Astrocyte (in vitro differentiated cells and primary cell): ENCODE measurements around the gene TSPAN17. TPM values are rescaled to one million over a fixed set of nuclear protein-coding genes. Genes with fewer than 3 reads are reported as not detected.

Experiments used
- DNase-seq: peaks from one replicate; pipeline ENCODE4 v3.0.0-alpha.2; 2010; ENCODE audit warnings: low read depth
- FAIRE-seq: peaks from 2 replicates; lab custom pipeline; 2011; peaks lifted over from hg19 to GRCh38; lab: Jason Lieb, UNC
- H2AFZ ChIP-seq: 2 replicates; pipeline ENCODE4 v1.6.0; 2012; ENCODE audit warnings: low read depth, low read length, inconsistent platforms
- H3K27ac ChIP-seq: 2 replicates; pipeline ENCODE4 v1.5.1; 2011; ENCODE audit warnings: low read depth, low read length, inconsistent platforms
- H3K27me3 ChIP-seq: 2 replicates; pipeline ENCODE4 v1.6.0; 2011; ENCODE audit warnings: low read length, inconsistent platforms; ENCODE audit not compliant: insufficient read depth
- H3K36me3 ChIP-seq: 2 replicates; pipeline ENCODE4 v1.5.1; 2011; ENCODE audit warnings: low read length, inconsistent platforms; ENCODE audit not compliant: insufficient read depth
- H3K4me1 ChIP-seq: 2 replicates; pipeline ENCODE4 v1.5.1; 2011; ENCODE audit warnings: low read length, inconsistent platforms; ENCODE audit not compliant: insufficient read depth
- H3K4me2 ChIP-seq: 2 replicates; pipeline ENCODE4 v1.6.0; 2012; ENCODE audit warnings: low read length, inconsistent platforms
- H3K4me3 ChIP-seq: 2 replicates; pipeline ENCODE4 v1.5.1; 2011; ENCODE audit warnings: low read depth, mild to moderate bottlenecking, low read length, inconsistent platforms; ENCODE audit not compliant: insufficient read depth
- H3K79me2 ChIP-seq: 2 replicates; pipeline ENCODE4 v1.6.0; 2012; ENCODE audit warnings: mild to moderate bottlenecking, low read length, inconsistent platforms; ENCODE audit not compliant: insufficient read depth
- H3K9ac ChIP-seq: 2 replicates; pipeline ENCODE4 v1.6.0; 2012; ENCODE audit warnings: mild to moderate bottlenecking, low read length, inconsistent platforms
- H3K9me3 ChIP-seq: 2 replicates; pipeline ENCODE4 v1.5.1; 2012; ENCODE audit warnings: low read depth, mild to moderate bottlenecking, low read length, inconsistent platforms; ENCODE audit not compliant: insufficient read depth
- H4K20me1 ChIP-seq: 2 replicates; pipeline ENCODE4 v1.6.0; 2012; ENCODE audit warnings: low read length, inconsistent platforms; ENCODE audit not compliant: insufficient read depth
- H3K27ac Mint-ChIP-seq: one replicate; pipeline ENCODE4 v1.8.0; 2021; ENCODE audit warnings: mild to moderate bottlenecking, mixed read lengths; ENCODE audit not compliant: unreplicated experiment
- H3K27me3 Mint-ChIP-seq: one replicate; pipeline ENCODE4 v1.8.0; 2021; ENCODE audit warnings: low read depth, mixed read lengths; ENCODE audit not compliant: unreplicated experiment
- H3K36me3 Mint-ChIP-seq: one replicate; pipeline ENCODE4 v1.8.0; 2021; ENCODE audit warnings: low read depth, mixed read lengths; ENCODE audit not compliant: unreplicated experiment
- H3K4me1 Mint-ChIP-seq: one replicate; pipeline ENCODE4 v1.8.0; 2021; ENCODE audit warnings: low read depth, mixed read lengths; ENCODE audit not compliant: unreplicated experiment
- H3K4me3 Mint-ChIP-seq: one replicate; pipeline ENCODE4 v1.8.0; 2021; ENCODE audit warnings: mild to moderate bottlenecking, moderate library complexity, mixed read lengths; ENCODE audit not compliant: unreplicated experiment
- H3K9me3 Mint-ChIP-seq: one replicate; pipeline ENCODE4 v1.8.0; 2021; ENCODE audit warnings: mild to moderate bottlenecking, mixed read lengths; ENCODE audit not compliant: unreplicated experiment
- EZH2 ChIP-seq: IDR thresholded peaks from 2 replicates; pipeline ENCODE4 v1.6.1; 2012; ENCODE audit warnings: mild to moderate bottlenecking, low read length, inconsistent platforms; ENCODE audit not compliant: insufficient read depth
- total RNA-seq: library from RNA; stranded (reverse); gene quantifications from 2 replicates; pipeline ENCODE4 v1.2.1, GENCODE V29; 2021
- TF ChIP-seq, protein P1 (sequence below): IDR thresholded peaks from 2 replicates; pipeline ENCODE4 v1.5.1; 2011; ENCODE audit warnings: low read depth, mild to moderate bottlenecking, inconsistent platforms, low read length, moderate library complexity; ENCODE audit not compliant: insufficient read depth

Gene TSPAN17
- total RNA-seq, 1 donor from 2014 or later: 56.5 TPM

DNA sequence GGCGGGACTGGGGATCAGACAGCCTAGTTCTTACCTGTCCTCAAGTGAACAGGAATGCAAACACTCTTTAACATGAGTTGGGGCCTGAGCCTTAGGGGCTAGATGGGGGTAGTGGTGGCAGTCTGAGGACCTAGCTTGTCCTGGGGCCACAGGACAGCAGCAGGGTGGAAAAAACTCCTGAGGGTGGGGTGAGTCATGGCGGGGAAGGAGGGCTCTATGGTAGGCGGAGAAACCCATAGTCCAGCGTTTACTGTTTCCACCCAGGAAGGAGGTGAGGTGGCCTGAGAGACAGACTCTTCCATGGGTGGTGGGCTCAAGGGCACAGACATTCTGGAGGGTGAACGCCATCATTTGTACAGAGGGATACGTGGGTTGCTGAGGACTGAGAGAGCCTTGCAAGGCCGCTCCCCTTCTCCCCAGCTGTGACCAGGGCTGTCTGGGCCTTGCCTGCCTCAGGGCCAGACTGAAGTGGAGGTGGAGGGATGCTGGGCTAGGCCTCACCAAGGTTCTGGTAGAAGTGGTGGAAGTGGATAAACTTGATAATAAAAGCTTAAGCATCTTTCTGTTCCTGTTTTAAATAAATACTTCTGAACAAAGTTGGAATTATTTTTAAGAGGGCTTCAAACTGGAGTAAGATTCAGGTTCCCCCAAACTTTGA is 1.1 kb upstream of the TSPAN17 start:
- no peaks in the 10 kb centered on the region for H3K36me3 Mint-ChIP-seq
- H3K27ac ChIP-seq: no peak overlapping the region

DNA sequence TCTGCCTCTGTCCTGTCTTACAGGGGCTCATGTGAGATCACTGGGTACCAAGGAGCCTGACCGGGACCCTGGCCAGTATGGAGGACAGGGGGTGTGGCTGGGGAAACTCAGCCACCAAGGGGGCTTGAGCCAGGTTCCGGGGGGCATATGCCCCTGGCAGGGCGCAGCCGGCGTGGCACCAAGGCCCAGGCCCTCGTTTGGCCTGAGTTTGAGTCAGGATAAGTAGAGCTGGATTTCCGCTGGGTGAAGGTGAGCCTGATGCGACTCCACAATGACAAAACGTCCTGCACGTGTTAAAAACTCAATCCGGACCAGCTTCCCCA is 616 bp upstream of the TSPAN17 start:
- Mint-ChIP-seq H3K27ac (peak overlapping the region; percentile 87), H3K27me3 (peaks cover 5% of the 10 kb centered on the region), H3K4me3 (peak overlapping the region; percentile 54), H3K9me3 (no peaks in the 10 kb centered on the region), H3K4me1 (peaks cover 15% of the 10 kb centered on the region), H3K36me3 (no peaks in the 10 kb centered on the region)
- Histone ChIP-seq H3K9me3 (no peaks in the 10 kb centered on the region), H3K79me2 (peaks cover 38% of the 10 kb centered on the region), H2AFZ (peak overlapping the region; percentile 97), H4K20me1 (peaks cover 35% of the 10 kb centered on the region), H3K4me3 (peak overlapping the region; percentile 62), H3K4me1 (peaks cover 17% of the 10 kb centered on the region), H3K27me3 (no peaks in the 10 kb centered on the region), H3K9ac (peak overlapping the region; percentile 72), H3K36me3 (no peaks in the 10 kb centered on the region), H3K27ac (peak overlapping the region; percentile 31), H3K4me2 (peak overlapping the region; percentile 98)
- FAIRE-seq (no peak), DNase-seq (no peak)
- TF ChIP-seq EZH2: no peak
- TF ChIP-seq, protein P1, sequence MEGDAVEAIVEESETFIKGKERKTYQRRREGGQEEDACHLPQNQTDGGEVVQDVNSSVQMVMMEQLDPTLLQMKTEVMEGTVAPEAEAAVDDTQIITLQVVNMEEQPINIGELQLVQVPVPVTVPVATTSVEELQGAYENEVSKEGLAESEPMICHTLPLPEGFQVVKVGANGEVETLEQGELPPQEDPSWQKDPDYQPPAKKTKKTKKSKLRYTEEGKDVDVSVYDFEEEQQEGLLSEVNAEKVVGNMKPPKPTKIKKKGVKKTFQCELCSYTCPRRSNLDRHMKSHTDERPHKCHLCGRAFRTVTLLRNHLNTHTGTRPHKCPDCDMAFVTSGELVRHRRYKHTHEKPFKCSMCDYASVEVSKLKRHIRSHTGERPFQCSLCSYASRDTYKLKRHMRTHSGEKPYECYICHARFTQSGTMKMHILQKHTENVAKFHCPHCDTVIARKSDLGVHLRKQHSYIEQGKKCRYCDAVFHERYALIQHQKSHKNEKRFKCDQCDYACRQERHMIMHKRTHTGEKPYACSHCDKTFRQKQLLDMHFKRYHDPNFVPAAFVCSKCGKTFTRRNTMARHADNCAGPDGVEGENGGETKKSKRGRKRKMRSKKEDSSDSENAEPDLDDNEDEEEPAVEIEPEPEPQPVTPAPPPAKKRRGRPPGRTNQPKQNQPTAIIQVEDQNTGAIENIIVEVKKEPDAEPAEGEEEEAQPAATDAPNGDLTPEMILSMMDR: no peak

More for the DNA sequence above, 1.1 kb upstream of the TSPAN17 start:
- H3K79me2 ChIP-seq: peaks cover 34% of the 10 kb centered on the region
- H3K4me3 ChIP-seq: no peak overlapping the region
- FAIRE-seq (no peak), DNase-seq (no peak)
- Mint-ChIP-seq H3K9me3 (no peaks in the 10 kb centered on the region), H3K27me3 (peaks cover 5% of the 10 kb centered on the region), H3K4me3 (peak overlapping the region; percentile 14), H3K4me1 (peaks cover 15% of the 10 kb centered on the region), H3K27ac (no peak overlapping the region)
- peak overlapping the region; percentile 97 for H2AFZ ChIP-seq
- H3K36me3 ChIP-seq: no peaks in the 10 kb centered on the region
- H3K9me3 ChIP-seq: no peaks in the 10 kb centered on the region
- peak overlapping the region; percentile 98 for H3K4me2 ChIP-seq
- peaks cover 17% of the 10 kb centered on the region for H3K4me1 ChIP-seq
- peaks cover 30% of the 10 kb centered on the region for H4K20me1 ChIP-seq
- no peak overlapping the region for H3K9ac ChIP-seq
- TF ChIP-seq, protein P1: no peak
- no peak for TF ChIP-seq EZH2
- H3K27me3 ChIP-seq: no peaks in the 10 kb centered on the region

DNA sequence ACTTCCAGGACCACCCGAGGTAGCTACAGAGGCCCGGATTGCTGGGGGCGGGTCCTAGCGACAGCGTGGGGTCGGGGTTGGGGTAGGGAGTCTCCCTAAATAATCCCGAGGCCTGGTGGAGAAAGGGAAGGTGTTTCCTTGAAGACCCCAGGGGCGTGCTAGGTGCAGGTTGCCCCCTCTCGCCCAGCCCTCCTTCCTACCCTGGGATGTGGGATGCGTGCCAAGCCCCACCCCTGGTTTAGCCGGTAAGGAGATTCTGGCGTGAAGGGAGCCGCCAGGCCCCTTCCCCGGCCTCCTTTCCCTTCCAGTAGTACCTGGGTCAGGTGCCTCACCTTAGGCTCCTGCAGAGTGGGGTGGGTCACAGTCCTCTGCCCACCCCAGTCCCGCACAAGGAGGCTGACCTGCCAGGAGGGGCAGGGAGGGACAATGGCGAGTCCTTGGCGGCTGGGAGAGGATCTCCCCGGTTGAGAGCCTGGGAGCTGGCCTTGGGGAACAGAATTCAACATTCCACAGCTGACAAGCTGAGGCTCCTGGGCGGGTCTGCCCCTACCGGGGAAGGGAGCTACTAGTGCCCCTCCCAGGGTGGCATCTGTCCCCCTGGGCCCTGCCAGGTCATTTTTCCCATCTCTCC is 674 bp downstream of the TSPAN17 start:
- Mint-ChIP-seq H3K27me3 (peaks cover 5% of the 10 kb centered on the region), H3K4me1 (peaks cover 15% of the 10 kb centered on the region), H3K4me3 (peak overlapping the region; percentile 88), H3K36me3 (no peaks in the 10 kb centered on the region), H3K9me3 (no peaks in the 10 kb centered on the region), H3K27ac (peak overlapping the region; percentile 26)
- Histone ChIP-seq H3K27ac (peak overlapping the region; percentile 67), H3K9ac (peak overlapping the region; percentile 92), H2AFZ (peak overlapping the region; percentile 81), H3K27me3 (no peaks in the 10 kb centered on the region), H3K9me3 (no peaks in the 10 kb centered on the region), H3K36me3 (no peaks in the 10 kb centered on the region), H3K4me2 (peak overlapping the region; percentile 98), H3K79me2 (peaks cover 38% of the 10 kb centered on the region), H3K4me3 (peak overlapping the region; percentile 71), H3K4me1 (peaks cover 21% of the 10 kb centered on the region), H4K20me1 (peaks cover 47% of the 10 kb centered on the region)
- FAIRE-seq: no peak
- DNase-seq: no peak
- TF ChIP-seq EZH2: no peak
- TF ChIP-seq, protein P1: no peak
